ENCODE data around the gene MED31.
"Not testable (repeated sequence)": the region's sequence is repeated elsewhere in the genome, so short reads cannot be mapped to it uniquely, and the experiment has no call there.

GRCh38 chr17:6691958-6692357 lies 40.6 kb upstream of the MED31 start:
- TF ChIP-seq, protein P1, sequence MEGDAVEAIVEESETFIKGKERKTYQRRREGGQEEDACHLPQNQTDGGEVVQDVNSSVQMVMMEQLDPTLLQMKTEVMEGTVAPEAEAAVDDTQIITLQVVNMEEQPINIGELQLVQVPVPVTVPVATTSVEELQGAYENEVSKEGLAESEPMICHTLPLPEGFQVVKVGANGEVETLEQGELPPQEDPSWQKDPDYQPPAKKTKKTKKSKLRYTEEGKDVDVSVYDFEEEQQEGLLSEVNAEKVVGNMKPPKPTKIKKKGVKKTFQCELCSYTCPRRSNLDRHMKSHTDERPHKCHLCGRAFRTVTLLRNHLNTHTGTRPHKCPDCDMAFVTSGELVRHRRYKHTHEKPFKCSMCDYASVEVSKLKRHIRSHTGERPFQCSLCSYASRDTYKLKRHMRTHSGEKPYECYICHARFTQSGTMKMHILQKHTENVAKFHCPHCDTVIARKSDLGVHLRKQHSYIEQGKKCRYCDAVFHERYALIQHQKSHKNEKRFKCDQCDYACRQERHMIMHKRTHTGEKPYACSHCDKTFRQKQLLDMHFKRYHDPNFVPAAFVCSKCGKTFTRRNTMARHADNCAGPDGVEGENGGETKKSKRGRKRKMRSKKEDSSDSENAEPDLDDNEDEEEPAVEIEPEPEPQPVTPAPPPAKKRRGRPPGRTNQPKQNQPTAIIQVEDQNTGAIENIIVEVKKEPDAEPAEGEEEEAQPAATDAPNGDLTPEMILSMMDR (conservative IDR thresholded peaks at IDR 0.05; ENCODE audit: low read depth, low read length), result not testable (repeated sequence)
- TF ChIP-seq RCOR1 (IDR thresholded peaks at IDR 0.05; ENCODE audit: insufficient replicate concordance, low read length); POLR2A (IDR thresholded peaks at IDR 0.05; ENCODE audit: low read depth, low read length); SMC3 (IDR thresholded peaks at IDR 0.05; ENCODE audit: low read depth, low read length): not testable (repeated sequence)
